Measurements from ENCODE around the gene SYNPO.

DNA sequence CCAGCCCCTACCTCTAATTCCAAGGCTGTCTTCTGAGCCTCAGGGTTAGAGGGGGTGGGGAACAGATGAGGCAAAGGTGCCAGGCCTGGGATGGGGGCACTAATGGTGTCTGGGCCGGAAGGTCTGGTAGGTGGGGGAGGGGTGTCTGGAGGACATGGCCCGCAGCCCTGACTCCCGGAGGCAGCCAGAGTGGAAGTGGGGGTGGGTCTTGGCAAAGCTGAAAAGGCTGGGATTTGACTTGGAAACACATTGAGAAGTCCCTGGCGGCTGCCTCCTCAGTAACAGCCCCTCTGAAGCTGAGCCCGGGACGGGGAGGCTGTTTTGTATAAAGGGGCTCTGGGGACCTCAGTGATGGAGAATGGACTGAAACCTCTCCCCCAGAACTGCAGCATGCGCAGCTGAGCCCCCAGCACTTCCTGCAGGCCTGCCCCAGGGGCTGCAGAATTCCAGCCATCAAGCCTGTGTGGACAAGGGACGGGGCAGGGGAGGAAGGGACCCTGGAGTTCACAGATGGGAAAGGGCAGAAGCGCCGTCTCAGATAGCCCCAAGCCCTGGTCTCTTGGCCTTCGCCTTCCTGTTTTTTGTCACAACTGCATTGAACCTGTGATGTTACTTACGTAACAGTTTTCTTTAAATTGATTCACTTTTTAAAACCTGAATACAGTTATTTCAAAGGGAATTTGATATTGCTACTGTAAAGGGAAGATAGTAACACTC is 49.3 kb upstream of the SYNPO start:
- TF ChIP-seq, protein P1, sequence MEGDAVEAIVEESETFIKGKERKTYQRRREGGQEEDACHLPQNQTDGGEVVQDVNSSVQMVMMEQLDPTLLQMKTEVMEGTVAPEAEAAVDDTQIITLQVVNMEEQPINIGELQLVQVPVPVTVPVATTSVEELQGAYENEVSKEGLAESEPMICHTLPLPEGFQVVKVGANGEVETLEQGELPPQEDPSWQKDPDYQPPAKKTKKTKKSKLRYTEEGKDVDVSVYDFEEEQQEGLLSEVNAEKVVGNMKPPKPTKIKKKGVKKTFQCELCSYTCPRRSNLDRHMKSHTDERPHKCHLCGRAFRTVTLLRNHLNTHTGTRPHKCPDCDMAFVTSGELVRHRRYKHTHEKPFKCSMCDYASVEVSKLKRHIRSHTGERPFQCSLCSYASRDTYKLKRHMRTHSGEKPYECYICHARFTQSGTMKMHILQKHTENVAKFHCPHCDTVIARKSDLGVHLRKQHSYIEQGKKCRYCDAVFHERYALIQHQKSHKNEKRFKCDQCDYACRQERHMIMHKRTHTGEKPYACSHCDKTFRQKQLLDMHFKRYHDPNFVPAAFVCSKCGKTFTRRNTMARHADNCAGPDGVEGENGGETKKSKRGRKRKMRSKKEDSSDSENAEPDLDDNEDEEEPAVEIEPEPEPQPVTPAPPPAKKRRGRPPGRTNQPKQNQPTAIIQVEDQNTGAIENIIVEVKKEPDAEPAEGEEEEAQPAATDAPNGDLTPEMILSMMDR (IDR thresholded peaks at IDR 0.05), result no peak
- TF ChIP-seq POLR2A (IDR thresholded peaks at IDR 0.05), result no peak
